GM12865 (cell line): ENCODE data around the gene SORT1.
"Not testable (repeated sequence)": the region's sequence is repeated elsewhere in the genome, so short reads cannot be mapped to it uniquely, and the experiment has no call there.

Experiments used
- DNase-seq: peaks from one replicate; pipeline ENCODE4 v3.0.0; 2010; ENCODE audit warnings: low read depth
- H3K4me3 ChIP-seq: 2 replicates; pipeline ENCODE4 v1.5.1; 2011; ENCODE audit warnings: mild to moderate bottlenecking, low read depth, low read length, control low read depth
- CTCF ChIP-seq: IDR thresholded peaks from 2 replicates; pipeline ENCODE4 v1.5.1; 2011; ENCODE audit warnings: low read length, control low read depth, low read depth, inconsistent platforms; ENCODE audit not compliant: insufficient read depth; ENCODE audit errors: missing control alignments

The SORT1 gene

GRCh38 chr1:109396871-109397580 is 692 bp downstream of the SORT1 start:
- H3K4me3 ChIP-seq = no peak overlapping the region; the same call in 1 of the 2 replicates
- no peak for TF ChIP-seq CTCF
- DNase-seq = no peak

DNA sequence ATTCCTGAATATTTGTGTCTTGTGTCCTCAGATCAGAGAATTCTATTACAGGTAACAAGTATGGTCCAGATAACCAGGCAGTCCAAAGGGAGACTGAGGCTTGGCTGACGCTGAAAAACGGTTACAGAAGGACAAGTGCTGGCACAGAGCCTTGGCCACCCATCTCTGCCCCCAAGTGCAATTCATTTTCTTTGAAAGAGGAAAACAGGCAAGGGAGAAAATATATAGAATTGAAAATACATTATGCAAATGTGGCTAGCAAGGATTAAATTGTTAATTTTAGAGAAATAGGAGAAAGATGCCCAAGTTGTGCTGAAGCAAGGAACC is 1.2 kb downstream of the SORT1 start:
- DNase-seq = no peak
- no peak overlapping the region for H3K4me3 ChIP-seq
- TF ChIP-seq CTCF = no peak

GRCh38 chr1:109395602-109396512 is 1.9 kb downstream of the SORT1 start:
- DNase-seq = no peak
- no peak for TF ChIP-seq CTCF
- no peak overlapping the region for H3K4me3 ChIP-seq

DNA sequence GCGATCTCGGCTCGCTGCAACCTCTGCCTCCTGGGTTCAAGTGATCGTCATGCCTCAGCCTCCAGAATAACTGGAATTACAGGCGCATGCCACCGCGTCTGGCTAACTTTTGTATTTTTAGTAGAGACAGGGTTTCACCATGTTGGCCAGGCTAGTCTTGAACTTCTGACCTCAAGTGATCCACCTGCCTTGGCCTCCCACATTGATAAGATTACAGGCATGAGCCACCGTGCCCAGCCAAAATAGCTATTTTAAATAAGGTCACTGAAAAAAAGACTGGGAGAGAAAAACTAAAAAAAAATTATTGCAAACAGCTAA is 2.5 kb downstream of the SORT1 start:
- DNase-seq, H3K4me3 ChIP-seq: not testable (repeated sequence)

DNA sequence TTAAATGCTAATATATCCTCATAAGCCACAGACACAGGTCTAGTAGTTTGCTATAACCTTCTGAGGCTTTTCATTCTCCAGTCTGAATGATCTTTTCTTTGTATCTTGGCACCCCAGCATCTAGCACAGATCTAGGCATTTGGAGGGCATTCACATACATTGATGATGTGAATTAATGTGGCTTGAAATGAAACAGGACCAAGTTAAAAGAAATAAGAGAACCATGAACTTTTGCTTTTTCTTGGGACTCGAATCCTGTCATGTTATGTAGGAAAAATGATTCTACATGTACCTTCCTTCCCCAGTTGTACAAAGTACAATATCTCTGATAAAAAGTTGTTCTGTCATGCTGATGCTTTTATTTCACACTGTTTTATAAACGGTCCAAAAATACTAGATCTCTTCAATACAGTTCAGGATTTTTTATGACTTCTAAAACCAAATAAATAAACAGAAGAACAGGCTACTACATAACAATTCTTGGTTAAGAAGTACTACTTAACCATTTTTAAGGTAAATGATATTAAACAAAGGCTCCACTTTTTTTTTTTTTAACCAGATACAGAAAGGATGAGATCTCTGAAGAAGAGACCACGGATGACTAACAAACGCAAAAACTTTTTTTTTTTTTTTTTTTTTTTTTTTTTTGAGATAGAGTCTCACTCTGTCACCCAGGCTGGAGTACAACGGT is 3.0 kb downstream of the SORT1 start:
- no peak for TF ChIP-seq CTCF
- no peak for DNase-seq
- H3K4me3 ChIP-seq = no peak overlapping the region

DNA sequence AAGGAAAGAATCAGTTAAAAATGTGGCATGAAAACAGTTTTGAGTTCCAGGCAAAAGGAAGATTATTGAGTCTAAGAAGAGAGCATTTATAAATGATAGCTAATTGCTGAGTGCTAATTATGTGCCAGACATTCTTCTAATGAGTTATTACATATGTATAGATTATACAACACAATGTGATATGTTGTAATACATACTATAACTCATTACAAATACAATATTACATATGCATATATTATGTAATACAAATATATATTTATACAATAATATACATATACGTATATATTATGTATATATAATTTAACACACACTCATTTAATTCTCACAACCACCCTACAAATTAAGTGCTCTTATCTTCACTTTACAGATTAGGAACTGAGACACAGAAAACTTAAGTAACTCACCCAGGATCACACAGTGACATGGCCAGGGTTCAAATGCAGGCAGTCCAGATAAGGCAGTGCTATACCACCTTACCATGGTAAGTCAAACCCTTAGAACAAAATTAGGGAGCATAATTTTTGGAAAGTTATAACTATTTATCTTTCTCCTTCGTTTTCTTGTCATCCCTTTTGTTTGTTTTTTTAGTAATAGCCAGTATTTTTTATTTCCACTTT is 4.0 kb downstream of the SORT1 start:
- no peak for TF ChIP-seq CTCF

More for the DNA sequence above, 4.0 kb downstream of the SORT1 start:
- no peak for DNase-seq
- H3K4me3 ChIP-seq = no peak overlapping the region
